Activated CD4-positive, CD25-positive, alpha-beta regulatory T cell treated with anti-CD3 and anti-CD28 coated beads, Interleukin-2, amount 50 U/mL, for 72 hours (primary cell): ENCODE data around the gene CLDN17.

Source experiments
- DNase-seq: peaks from one replicate; pipeline ENCODE4 v3.0.0; 2021

Gene CLDN17

DNA sequence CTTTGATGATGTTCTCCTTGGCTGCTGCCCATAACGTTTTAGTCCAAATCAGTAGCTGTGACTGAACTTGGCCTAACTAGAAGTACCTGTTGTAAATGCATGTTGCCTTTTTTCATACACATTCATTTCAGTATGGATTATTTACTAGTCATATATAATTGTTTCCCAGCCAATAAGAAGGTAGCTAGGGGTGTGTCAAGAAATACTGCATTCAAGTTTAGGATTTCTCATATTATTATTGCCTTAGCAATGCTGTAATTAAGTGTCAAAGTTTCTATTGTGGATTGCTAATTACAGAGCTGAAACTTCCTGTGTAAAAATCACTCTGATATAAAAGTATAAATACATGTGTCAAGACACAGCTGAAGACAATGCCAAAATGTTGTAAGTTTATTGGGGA lies at the start of gene CLDN17:
Gene CLDN17 (minus strand): TSS at position 101 of the 400 bp plus-strand sequence. CDS start 188 bp downstream, outside the sequence.
- DNase-seq, result no peak

DNA sequence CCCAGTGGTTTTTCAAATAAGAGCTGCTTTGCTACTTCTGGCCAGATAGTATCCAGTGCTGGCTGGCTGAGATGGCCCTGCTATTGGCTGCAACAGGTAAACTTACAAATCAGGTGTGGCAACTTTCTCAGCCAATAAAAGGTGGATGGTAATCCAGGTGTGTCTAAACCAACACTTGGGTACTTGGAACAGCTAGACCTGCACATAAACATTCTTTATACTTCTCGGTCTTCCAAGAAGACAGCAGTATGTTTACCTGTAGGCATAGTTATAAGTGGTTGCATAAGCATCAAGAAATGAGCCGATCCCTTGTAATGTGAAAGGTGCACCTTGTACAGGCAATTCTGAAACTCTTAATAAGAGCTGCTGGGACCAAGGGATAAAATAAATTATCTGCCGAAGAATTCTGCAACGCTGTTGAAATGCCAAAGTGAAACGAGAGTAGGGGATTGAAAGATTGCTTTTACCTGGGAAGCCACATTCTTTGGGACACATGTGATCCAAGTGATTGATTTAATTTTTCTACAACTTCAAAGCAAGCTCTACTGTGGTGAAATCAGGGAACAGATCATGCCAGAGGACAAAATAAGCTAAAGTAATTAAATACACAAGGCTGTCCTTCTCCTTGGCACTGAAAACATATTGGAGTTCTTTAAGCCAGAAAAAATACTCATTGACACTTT lies 49.6 kb upstream of the CLDN17 start, which contains the start of gene CLDN8:
Gene CLDN8 (minus strand): TSS at position 57 of the 683 bp plus-strand sequence. CDS start 172 bp downstream, outside the sequence.
- DNase-seq, result no peak

GRCh38 chr21:30211071-30211470 lies 44.5 kb upstream of the CLDN17 start:
- no peak for DNase-seq

GRCh38 chr21:30209601-30210000 lies 43.0 kb upstream of the CLDN17 start:
- no peak for DNase-seq

GRCh38 chr21:30207252-30207579 lies 40.6 kb upstream of the CLDN17 start:
- DNase-seq, result no peak

DNA sequence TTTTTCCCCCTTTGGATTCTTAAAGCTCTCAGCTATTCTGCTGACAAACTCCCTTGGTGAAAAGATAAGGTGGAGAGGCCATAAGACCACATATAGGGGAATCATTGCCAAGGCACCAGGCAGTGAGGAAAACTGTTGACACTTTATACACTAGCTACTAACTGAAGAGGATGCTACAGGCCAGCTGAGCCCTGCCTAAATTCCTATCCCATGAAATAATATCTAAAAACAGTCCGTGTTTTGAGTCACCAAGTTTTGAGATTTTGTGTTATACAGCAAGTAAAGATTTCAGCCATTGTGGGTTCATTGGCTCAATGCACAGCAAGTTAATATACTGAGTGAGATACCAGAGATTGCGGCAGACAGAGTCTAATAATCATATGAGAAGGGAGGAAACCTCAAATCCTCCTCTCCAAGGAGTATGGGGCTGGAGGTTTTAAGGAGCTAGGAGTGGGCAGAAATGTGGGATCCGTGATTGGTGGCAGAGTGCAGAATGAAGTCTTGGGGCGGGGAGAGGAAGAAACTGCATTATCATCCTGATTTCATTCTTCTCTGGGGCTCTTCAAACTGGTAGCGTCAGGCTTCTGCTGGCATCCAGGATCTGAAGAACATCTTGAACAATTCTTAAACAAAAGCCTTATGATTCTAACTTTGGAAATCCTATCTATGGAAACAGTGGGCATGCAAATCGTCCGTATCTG lies 40.1 kb upstream of the CLDN17 start:
- no peak for DNase-seq

DNA sequence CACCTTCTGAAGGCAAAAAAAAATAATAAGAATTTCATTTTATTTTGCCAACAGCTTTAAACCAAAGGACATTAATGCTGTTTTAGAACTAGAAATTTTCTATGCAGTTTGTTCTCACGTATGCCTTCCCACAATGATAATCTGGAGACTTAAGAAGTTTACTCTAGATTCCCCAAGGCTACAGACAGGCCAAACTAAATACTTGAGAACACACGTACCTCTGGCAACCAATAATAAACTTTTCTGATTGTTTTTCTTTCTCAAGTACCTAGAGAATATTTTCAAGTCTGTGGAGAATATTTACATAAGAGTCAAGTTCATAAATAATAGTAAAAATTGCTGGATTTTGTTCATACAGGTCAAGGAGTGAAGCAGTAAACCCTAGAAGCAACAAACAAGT lies 33.4 kb upstream of the CLDN17 start:
- no peak for DNase-seq

DNA sequence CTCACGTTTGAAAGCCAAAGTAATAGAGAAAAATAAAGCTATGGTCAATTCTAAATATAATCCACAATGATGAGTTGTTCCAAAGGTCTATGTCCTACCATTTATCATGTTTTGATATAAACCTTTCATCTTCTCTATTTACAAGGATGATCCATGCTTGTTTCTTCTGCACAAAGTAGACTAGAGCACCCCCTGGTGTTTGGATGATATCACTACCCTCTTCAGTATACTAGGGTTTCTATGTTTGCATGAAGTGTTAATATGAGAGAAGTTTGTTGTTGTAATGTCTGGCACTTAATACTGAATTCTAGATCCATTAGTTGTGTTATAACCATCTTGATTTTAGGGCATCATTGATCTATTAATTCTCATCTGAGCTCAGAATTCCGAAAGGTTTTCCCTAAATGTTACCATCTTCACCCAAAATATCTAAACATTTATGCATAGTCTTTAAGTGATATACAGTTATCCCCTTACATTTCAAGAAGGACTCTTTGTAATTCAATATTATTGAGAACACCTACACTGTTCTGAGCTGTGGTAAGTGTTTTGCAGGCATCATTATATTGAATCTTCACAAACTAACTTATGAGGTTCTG lies 28.2 kb upstream of the CLDN17 start:
- DNase-seq, result no peak

GRCh38 chr21:30193201-30193600 lies 26.6 kb upstream of the CLDN17 start:
- DNase-seq, result no peak

DNA sequence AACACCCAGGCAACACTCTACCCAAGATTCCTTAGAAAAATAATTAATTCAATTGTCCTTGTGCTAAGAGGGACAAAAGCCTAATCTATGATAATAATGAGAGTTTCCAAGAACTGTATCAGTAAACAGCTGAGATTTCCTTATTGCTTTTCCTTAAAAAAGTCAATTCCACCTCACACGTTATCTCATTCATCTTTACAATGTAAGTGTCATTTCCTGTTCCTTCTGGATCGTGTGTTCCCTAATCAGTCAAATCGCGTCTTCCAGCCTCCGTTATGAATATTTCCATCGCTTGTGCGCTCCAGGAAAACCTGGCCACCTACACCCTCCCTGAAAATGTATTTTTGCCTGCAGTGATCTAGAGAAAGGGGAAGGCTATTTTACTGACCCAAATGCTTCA lies 23.9 kb upstream of the CLDN17 start:
- DNase-seq, result no peak

DNA sequence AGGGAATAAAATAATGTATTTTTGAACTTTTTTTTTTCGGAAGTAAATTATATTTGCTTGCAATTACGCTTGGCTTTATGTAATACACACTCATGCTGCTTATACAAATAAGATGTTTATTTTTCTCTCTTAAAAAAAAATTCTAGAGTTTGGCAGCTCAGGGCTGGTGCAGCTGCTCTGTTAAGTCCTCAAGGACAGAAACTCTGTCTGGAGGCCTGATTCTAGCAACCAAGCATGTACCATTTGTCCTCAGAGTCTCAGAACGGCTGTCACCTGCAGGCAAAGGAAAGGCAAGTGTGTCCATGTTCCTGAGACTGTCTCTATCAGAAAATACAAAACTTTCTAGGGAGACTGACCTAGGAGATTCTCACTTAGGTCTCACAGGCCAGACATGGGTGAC lies 23.2 kb upstream of the CLDN17 start:
- DNase-seq, result no peak

DNA sequence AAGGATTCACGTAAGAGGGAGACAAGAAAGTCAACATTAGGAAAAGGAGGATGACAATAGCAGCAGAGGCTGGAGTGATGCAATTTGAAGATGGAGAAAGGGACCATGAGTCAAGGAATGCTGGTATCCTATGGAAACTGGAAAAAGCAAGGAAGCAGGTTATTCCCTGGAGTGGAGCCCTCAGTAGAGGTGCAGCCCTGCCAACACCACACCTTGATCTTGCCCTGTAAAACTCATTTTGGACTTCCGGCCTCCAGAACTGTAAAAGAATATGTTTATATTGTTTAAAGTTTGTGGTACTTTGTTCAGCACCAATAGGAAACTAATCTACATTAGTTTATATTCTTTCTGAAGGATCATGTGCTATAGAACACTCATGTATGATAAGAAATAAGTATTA lies 19.6 kb upstream of the CLDN17 start:
- no peak for DNase-seq

- no peak for DNase-seq
These were observed 1.5 kb upstream of the CLDN17 start for GRCh38 chr21:30168086-30168485.

- DNase-seq, result no peak
These were observed 434 bp downstream of the CLDN17 start for GRCh38 chr21:30166171-30166570.

GRCh38 chr21:30164796-30165195 lies 1.8 kb downstream of the CLDN17 start:
- no peak for DNase-seq

GRCh38 chr21:30153697-30154340 lies 12.8 kb downstream of the CLDN17 start:
- no peak for DNase-seq

DNA sequence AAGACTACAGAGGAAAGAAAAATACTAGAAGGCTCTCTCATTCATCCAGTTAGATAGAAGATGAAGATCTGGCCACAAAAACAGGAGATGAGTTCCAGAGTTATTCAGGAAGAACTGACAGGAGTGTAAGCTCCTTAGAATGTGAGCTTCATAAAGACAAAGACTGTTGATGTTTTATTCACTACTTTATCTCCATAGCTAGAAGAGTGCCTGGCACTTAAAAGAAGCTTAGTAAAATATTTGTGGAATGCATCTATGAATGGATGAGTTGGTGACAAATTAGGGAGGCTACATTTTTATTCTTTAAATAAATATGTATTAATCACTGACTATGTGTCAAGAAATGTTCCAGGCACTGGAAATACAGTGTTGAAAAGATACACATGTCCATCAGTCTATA lies 13.8 kb downstream of the CLDN17 start:
- no peak for DNase-seq

DNA sequence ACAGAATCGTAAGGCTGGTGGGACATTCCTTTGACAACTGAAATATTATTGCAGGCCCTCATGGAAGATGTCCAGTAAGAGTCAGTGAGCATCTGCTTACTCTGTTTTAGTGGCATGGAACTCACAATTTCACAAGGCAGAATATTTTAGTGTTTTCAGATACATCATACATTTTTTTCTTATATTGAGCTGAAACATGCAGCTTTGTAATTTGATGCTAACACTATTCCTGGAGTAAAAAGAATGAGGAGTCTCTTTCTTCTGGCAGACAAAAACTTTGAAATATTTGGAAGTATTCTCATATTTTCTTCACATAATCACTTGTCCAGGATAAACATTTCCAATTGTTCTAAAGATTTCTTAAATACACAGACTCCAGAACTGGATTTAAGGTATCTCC lies 17.7 kb downstream of the CLDN17 start:
- DNase-seq, result no peak

DNA sequence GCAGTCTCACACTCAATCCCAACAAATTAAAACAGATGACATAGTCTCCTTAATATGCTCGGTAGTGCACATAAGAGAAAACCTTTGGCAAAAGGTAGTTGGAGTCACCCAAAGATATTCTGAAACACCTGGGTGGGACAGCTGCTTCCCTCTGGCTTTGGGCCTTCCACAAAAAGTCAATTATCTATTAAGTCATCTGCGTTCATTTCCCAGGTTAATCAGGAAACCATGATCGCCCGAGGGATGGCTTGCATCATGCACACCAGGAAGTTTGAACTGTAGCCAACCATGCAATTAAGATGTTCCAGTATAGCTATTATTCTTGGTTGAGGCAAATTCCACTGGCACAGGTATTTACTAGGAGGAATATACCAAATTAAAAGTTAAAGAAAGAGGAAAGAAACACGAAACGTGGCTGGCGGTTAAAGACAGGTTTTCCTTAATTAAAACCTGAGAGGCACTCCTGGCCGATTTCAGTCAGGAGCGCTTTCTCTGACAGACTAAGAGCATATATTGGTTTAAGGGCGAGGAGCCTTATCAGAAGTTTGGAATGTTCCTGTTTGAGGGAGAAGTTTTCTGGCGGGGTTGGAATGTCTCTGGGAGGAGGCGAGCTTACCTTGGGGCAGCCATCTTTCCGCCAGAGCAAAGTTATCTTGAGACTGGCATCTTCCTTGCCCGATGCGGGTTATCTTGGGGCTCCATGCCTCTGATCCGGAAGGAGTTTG lies 19.9 kb downstream of the CLDN17 start:
- no peak for DNase-seq

DNA sequence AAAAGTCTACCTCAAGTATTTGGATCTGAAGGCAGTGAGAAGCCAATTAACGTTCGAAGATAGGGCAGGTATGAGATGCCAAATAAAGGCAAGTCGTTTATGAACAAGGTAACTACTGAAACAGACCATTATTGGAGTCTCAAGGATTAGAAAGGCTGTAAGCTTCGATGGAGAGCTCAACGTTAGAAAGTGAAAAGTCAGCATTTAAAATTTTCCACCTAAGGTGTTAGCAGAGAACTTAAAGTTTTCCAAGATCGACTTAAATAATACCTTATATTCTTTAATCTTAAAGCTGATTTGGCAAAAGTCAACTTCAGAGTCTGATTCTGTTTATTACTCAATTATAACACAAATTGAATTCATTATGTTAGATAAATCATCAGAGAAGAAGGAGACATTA lies 28.1 kb downstream of the CLDN17 start:
- no peak for DNase-seq

DNA sequence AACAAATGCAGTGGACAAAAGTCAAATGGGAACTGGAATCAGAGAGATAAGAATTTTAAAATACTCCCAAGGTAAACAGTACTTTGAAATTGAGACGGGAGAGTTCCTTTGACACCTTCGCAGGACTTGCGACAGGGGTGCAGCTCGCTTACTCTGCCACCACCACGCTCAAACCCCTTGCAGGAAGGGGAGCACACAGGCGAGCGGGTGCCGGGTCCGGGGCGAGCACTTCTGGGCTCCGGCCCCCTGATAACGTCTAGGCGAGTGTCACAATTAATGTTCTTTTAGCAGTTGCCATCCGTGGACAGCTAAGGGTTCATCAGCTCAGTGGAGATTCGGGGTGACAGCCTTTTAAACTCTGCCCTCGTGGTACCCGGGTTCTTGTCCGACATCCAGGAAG lies 37.4 kb downstream of the CLDN17 start:
- DNase-seq, result no peak

- no peak for DNase-seq
These were observed 40.0 kb downstream of the CLDN17 start for GRCh38 chr21:30126576-30126975.

DNA sequence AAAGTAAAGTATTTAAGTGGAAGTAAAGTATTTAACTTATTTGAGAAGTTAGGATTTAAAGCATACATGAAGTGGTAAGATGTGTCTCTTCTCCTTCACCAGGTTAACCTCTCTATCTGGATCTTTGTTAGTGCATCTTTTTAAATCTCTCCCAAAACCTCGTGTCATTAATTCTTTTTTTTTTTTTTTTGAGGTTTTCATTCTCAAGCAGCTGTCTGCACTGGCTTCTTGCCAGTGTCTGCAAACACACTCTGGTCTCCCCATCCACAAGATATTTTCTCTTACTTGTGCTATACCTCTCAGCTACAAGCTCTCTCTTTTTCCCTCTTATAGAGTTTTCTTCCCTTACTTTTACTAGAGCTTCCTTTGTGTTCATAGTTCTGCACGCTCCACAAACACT lies 49.0 kb downstream of the CLDN17 start:
- no peak for DNase-seq
